Uterus (tissue), 4 donors: ENCODE measurements around the gene KLHL30. TPM values are rescaled to one million over a fixed set of nuclear protein-coding genes. Genes with fewer than 3 reads are reported as not detected.

Experiments used
- DNase-seq, 2 donors: peaks; one replicate each; pipeline ENCODE4 v3.0.0-alpha.2; 2019 to 2020
- H3K27ac ChIP-seq, 2 donors: fragments of 200-600 bp; sonication (generic); 1 replicate in 1 of 2; 2 replicates in 1 of 2; pipeline ENCODE4 v1.5.1; 2016 to 2018
- H3K27me3 ChIP-seq, 2 donors: fragments of 200-600 bp; sonication (generic); one replicate each; pipeline ENCODE4 v1.5.1; 2018 to 2019; ENCODE audit warnings: control low read depth in 1 of 2
- H3K36me3 ChIP-seq, 2 donors: fragments of 200-600 bp; sonication (generic); one replicate each; pipeline ENCODE4 v1.5.1; 2019; ENCODE audit warnings: control low read depth in 1 of 2
- H3K4me1 ChIP-seq, 2 donors: fragments of 200-600 bp; sonication (generic); one replicate each; pipeline ENCODE4 v1.5.1; 2018 to 2019; ENCODE audit warnings: control low read depth in 1 of 2
- H3K4me3 ChIP-seq, 2 donors: fragments of 200-600 bp; sonication (generic); 1 replicate in 1 of 2; 2 replicates in 1 of 2; pipeline ENCODE4 v1.5.1; 2018 to 2019; ENCODE audit warnings: mild to moderate bottlenecking in 1 of 2
- H3K9me3 ChIP-seq, 2 donors: fragments of 200-600 bp; sonication (generic); one replicate each; pipeline ENCODE4 v1.5.1; 2019; ENCODE audit warnings: control low read depth in 1 of 2
- CTCF ChIP-seq, 4 experiments: fragments of 200-600 bp in 2 of 4; fragments of 450-650 bp in 2 of 4; sonication (generic) in 2 of 4; IDR thresholded peaks; one replicate each; pipeline ENCODE4 v1.5.1; 2016 to 2019; ENCODE audit warnings: antibody characterized with exemption in 4 of 4, mild to moderate bottlenecking in 2 of 4, moderate library complexity in 1 of 4
- POLR2A ChIP-seq, 2 donors: fragments of 450-650 bp; IDR thresholded peaks; one replicate each; pipeline ENCODE4 v1.6.1; 2016; ENCODE audit warnings: antibody characterized with exemption in 2 of 2, mild to moderate bottlenecking in 1 of 2, moderate library complexity in 1 of 2
- intact Hi-C: fragments of 100-400 bp; cut with DNase I; formaldehyde crosslinking; loops from one replicate; pipeline ENCODE4 v1.15.1; 2023; ENCODE audit warnings: low total_unique reads
- total RNA-seq, 4 donors: library from RNA; depleted of rRNA in 3 of 4; stranded (reverse); fragments of >200 nt in 3 of 4; gene quantifications; one replicate each; pipeline versions ENCODE4 v1.1.0 to v1.2.4, GENCODE V29; 2014 to 2023
- donor health status: DM: yes; HTN: yes; CAD: no.

The KLHL30 gene
- total RNA-seq, 4 donors from 2014 or later: under 0.01 to 3.3 (median 0.62) TPM; not detected in 1

- Histone ChIP-seq H3K4me1 (peaks cover 0 to 4% of the 10 kb centered on the region in 2 donors), H3K27ac (no peak overlapping the region), H3K27me3 (no peaks in the 10 kb centered on the region), H3K9me3 (no peaks in the 10 kb centered on the region), H3K36me3 (no peaks in the 10 kb centered on the region), H3K4me3 (no peak overlapping the region)
- intact Hi-C loops: no loop called here
- TF ChIP-seq POLR2A (IDR thresholded peaks at IDR 0.05) (no peak), CTCF (IDR thresholded peaks at IDR 0.05) (no peak)
- no peak for DNase-seq
Observed at GRCh38 chr2:238157506-238158017, 19.1 kb downstream of the KLHL30 start.

- Histone ChIP-seq H3K36me3 (no peaks in the 10 kb centered on the region), H3K4me1 (peaks cover 0 to 4% of the 10 kb centered on the region in 2 donors), H3K9me3 (no peaks in the 10 kb centered on the region), H3K27me3 (no peaks in the 10 kb centered on the region), H3K4me3 (no peak overlapping the region), H3K27ac (no peak overlapping the region)
- intact Hi-C loops: no loop called here
- TF ChIP-seq POLR2A (IDR thresholded peaks at IDR 0.05) (no peak), CTCF (IDR thresholded peaks at IDR 0.05) (no peak)
- DNase-seq: no peak
Observed at GRCh38 chr2:238158018-238158508, 19.6 kb downstream of the KLHL30 start.

GRCh38 chr2:238158509-238159070 is 20.1 kb downstream of the KLHL30 start, which contains the start of gene ERFE:
TSS of gene ERFE (plus strand) at chr2:238158970. CDS start at chr2:238159008, 38 bp downstream.
- peak in 1 of 2 donors; percentile 40 for DNase-seq
- Histone ChIP-seq H3K4me3 (peak within 1 kb of the TSS in 1 of 2 donors; percentile 19), H3K27ac (no peak within 1 kb of the TSS), H3K27me3 (no peaks in the 10 kb centered on the region), H3K9me3 (no peaks in the 10 kb centered on the region), H3K4me1 (peaks cover 0 to 6% of the 10 kb centered on the region in 2 donors), H3K36me3 (no peaks in the 10 kb centered on the region)
- TF ChIP-seq CTCF (IDR thresholded peaks at IDR 0.05) (peak in 3 of 4 experiments; percentile 26 to 48 (median 34)), POLR2A (IDR thresholded peaks at IDR 0.05) (no peak)
- intact Hi-C loops: no loop called here

GRCh38 chr2:238159071-238159539 is 20.6 kb downstream of the KLHL30 start:
- H3K36me3 ChIP-seq: no peaks in the 10 kb centered on the region
- peak overlapping the region in 1 of 2 donors; percentile 19 for H3K4me3 ChIP-seq
- H3K27ac ChIP-seq: no peak overlapping the region
- H3K27me3 ChIP-seq: peaks cover 0 to 4% of the 10 kb centered on the region in 2 donors
- intact Hi-C loops: no loop called here
- no peak for TF ChIP-seq POLR2A (IDR thresholded peaks at IDR 0.05)
- TF ChIP-seq CTCF (IDR thresholded peaks at IDR 0.05): no peak
- H3K4me1 ChIP-seq: peaks cover 0 to 11% of the 10 kb centered on the region in 2 donors
- no peaks in the 10 kb centered on the region for H3K9me3 ChIP-seq
- DNase-seq: no peak

DNA sequence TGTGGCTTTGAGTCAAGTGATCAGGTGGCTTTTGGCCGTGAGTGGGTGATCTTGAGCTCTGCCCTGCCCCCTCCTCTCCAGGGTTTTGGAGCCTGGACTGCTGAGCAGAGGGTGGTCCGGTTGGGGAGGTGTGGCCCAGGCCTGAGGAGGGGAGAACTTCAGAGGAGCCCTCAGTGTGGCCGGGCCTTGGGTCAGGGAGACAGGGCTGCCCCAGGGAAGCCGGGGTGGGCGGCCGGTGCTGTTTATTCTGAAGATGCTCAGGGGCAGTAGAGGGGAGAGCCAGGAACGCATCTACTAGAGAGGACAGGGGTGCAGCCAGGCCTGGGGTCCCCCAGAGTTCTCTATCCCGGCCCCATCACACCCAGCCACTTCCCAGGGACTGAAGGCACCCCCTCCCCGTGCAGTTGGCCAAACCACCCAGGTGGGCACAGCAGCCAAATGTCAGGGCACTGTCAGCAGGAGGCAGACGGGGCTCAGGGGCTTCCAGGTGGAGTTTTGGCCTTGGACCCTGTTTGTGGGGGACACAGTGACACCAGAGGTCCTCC is 21.3 kb downstream of the KLHL30 start:
- DNase-seq: no peak
- H3K27me3 ChIP-seq: peaks cover 0 to 7% of the 10 kb centered on the region in 2 donors
- H3K9me3 ChIP-seq: no peaks in the 10 kb centered on the region
- H3K27ac ChIP-seq: no peak overlapping the region
- H3K4me1 ChIP-seq: peaks cover 0 to 12% of the 10 kb centered on the region in 2 donors
- TF ChIP-seq POLR2A (IDR thresholded peaks at IDR 0.05) (no peak), CTCF (IDR thresholded peaks at IDR 0.05) (no peak)
- intact Hi-C loops: no loop called here
- H3K36me3 ChIP-seq: no peaks in the 10 kb centered on the region
- H3K4me3 ChIP-seq: no peak overlapping the region
